Measurements from ENCODE around the gene ALDH7A1. TPM values are rescaled to one million over a fixed set of nuclear protein-coding genes. Genes with fewer than 3 reads are reported as not detected.
"Not testable (repeated sequence)": the region's sequence is repeated elsewhere in the genome, so short reads cannot be mapped to it uniquely, and the experiment has no call there.

ALDH7A1 gene
- total RNA-seq, 1 experiment from 2014 or later: 23.3 TPM

GRCh38 chr5:126535856-126536545 is 59.0 kb downstream of the ALDH7A1 start:
- no peak for DNase-seq (ENCODE audit: low spot score)

GRCh38 chr5:126534553-126534952 is 60.5 kb downstream of the ALDH7A1 start:
- DNase-seq (ENCODE audit: low spot score): no peak

GRCh38 chr5:126531543-126532120 is 63.4 kb downstream of the ALDH7A1 start:
- no peak for DNase-seq (ENCODE audit: low spot score)

GRCh38 chr5:126527892-126528291 is 67.1 kb downstream of the ALDH7A1 start:
- no peak for DNase-seq (ENCODE audit: low spot score)

GRCh38 chr5:126527158-126527557 is 67.9 kb downstream of the ALDH7A1 start:
- no peak for DNase-seq (ENCODE audit: low spot score)

- no peak for DNase-seq (ENCODE audit: low spot score)
These were observed 68.5 kb downstream of the ALDH7A1 start for GRCh38 chr5:126526493-126526892.

- DNase-seq (ENCODE audit: low spot score): no peak
These were observed 69.3 kb downstream of the ALDH7A1 start for GRCh38 chr5:126525630-126526245.

- no peak for DNase-seq (ENCODE audit: low spot score)
These were observed 71.1 kb downstream of the ALDH7A1 start for GRCh38 chr5:126523818-126524510.

- DNase-seq (ENCODE audit: low spot score): no peak
These were observed 73.9 kb downstream of the ALDH7A1 start for GRCh38 chr5:126521130-126521529.

- DNase-seq (ENCODE audit: low spot score): no peak
These were observed 74.4 kb downstream of the ALDH7A1 start for GRCh38 chr5:126520593-126520953.

GRCh38 chr5:126519637-126520592 is 75.1 kb downstream of the ALDH7A1 start:
- no peak for DNase-seq (ENCODE audit: low spot score)

- DNase-seq (ENCODE audit: low spot score): not testable (repeated sequence)
These were observed 75.8 kb downstream of the ALDH7A1 start for GRCh38 chr5:126519223-126519622.

- no peak for DNase-seq (ENCODE audit: low spot score)
These were observed 78.2 kb downstream of the ALDH7A1 start for GRCh38 chr5:126516852-126517251.

GRCh38 chr5:126516133-126516532 is 78.9 kb downstream of the ALDH7A1 start:
- DNase-seq (ENCODE audit: low spot score): peak; percentile 23

GRCh38 chr5:126515337-126515736 is 79.7 kb downstream of the ALDH7A1 start:
- DNase-seq (ENCODE audit: low spot score): no peak

- no peak for DNase-seq (ENCODE audit: low spot score)
These were observed 80.4 kb downstream of the ALDH7A1 start for GRCh38 chr5:126514558-126515141.

- DNase-seq (ENCODE audit: low spot score): no peak
These were observed 80.9 kb downstream of the ALDH7A1 start for GRCh38 chr5:126514131-126514557.

- DNase-seq (ENCODE audit: low spot score): no peak
These were observed 81.3 kb downstream of the ALDH7A1 start for GRCh38 chr5:126513703-126514102.

GRCh38 chr5:126513302-126513701 is 81.7 kb downstream of the ALDH7A1 start:
- DNase-seq (ENCODE audit: low spot score): no peak

- no peak for DNase-seq (ENCODE audit: low spot score)
These were observed 82.6 kb downstream of the ALDH7A1 start for GRCh38 chr5:126512451-126512850.

- no peak for DNase-seq (ENCODE audit: low spot score)
These were observed 83.1 kb downstream of the ALDH7A1 start for GRCh38 chr5:126511961-126512360.

Data from A172 (cell line).